Suppressor macrophage treated with lipopolysaccharide for 1 hour (primary cell): Measurements from ENCODE around the gene TMEM200C.
"Not testable (repeated sequence)": the region's sequence is repeated elsewhere in the genome, so short reads cannot be mapped to it uniquely, and the experiment has no call there.

Source experiments
- DNase-seq, 3 donors: peaks; one replicate each; pipeline ENCODE4 v3.0.0-alpha.2; 2020 to 2022

TMEM200C gene

DNA sequence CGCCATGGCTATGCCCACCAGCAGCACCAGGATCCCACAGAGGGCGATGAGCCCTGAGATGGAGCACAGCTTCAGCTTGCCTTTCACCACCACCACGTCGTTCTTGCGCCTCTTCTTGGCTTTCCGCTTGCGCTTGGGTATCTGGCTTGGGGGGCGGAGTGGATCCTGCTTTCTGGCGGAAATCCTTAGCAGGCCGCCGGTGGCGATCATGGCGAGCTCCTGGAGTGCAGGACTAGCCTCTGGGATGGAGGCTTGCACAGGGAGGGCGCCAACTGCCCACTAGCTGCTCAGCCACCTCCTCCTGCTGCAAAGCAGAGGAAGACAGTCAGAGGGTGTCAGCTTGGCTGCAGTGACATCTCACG is 3.5 kb downstream of the TMEM200C start:
- no peak for DNase-seq

DNA sequence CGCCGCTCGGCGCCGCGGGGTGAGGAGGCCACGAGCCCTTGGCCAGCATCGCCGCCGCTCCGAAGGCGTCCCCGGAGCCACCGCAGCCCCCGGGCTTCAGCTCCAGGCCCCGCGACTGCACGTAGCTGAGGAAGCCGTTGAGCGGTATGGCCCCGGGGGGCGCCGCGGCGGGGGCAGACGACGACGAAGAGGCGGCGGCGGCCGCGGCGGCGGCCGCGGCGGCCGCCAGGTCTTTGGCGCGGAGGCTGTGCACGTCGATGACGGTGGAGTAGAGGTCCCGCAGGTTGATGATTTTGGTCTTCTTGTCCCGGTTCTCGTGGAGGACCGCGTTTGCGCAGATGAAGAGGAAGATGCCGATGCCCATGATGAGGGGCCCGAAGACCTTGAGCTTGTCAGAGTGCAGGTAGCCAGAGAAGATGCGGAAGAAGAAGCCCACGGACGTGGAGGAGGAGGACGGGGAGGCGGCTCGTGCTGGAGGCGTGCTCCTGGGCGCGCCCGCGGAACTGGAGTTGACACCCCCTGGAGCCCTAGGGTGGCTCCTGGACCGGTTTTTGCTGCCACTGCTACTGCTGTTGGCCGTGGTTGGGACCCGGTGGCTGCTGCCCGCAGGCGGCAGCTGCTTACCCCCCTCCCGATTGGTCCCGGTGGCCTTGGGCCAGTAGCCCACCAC is 4.0 kb downstream of the TMEM200C start:
- DNase-seq: no peak

DNA sequence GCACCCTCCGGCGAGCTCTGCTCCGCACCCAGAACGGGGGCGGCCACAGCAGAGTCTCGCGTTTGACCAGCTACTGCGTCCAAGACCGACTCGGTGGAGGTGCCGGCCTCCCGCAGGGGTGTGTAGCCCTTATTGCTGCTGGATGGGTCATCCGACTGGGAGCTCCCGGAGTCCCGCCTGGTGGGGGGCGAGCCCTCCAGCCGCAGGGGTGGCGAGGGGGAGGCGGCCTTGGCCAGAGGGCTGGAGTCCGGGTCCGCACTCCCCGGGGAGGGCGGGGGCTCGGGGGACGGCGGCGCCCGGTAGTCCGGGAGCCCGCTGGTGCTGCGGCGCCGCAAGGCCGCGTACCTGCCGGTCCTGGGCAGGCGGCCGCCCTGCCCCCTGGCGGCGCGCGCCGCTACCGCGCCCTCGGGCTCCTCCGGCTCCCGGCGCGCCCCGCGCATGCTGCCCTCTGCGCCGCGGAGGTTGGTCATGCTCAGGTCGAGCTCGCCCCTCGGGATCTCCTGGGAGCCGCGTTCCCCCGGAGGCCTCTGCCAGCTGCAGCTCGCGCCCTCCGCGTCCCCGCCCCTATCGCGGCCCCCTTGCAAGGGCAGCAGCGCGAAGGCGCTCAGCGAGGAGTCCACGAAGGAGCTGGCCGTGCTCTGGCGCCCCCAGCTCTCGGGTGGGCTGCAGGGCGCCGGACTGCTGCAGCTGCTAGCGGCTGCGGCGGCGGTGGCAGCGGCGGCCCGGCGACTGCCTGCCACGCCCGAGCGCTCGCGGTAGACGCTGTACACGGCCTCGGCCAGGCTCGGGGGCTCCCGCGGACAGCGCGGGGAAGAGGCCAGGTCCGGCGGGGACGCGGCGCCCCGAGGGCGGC is 4.8 kb downstream of the TMEM200C start:
- DNase-seq: peak; percentile 44 to 81 (median 64)

DNA sequence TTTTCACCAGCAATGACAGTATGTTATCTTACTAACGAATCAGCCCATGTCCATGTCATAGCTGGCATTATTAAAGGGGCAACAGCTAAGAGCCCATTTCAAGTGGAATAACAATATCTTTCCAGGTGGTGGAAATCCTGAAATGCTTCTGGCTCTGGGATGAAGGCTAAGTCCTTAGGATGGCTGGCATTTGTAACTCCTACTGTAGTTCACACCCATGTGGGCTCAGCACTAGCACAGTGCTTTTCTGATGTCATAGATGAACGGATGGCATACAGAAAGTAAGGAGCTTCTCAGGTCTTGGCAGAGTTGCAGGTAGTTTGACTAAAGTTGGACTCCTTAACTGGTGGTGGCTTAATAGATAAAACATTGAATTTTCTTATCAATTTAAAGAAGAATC is 10.0 kb downstream of the TMEM200C start:
- no peak for DNase-seq

DNA sequence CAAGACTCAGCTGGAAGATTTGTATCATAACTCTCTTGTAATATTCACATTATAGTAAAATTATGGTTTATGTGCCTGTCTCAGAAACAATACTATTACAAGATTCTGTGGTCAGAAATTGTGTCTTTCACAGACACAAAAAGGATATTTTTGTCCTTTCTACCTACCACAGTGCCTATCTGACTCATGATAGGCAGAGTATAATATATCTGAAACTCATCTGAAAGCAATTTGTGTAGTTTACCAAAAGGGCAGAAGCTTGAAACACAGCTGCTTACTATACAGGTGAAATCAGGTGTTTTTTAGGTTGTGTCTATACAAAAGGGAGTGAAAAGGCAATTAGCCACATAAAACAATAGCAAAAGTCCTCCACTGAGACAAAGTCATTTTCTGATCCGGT is 10.9 kb downstream of the TMEM200C start:
- no peak for DNase-seq

DNA sequence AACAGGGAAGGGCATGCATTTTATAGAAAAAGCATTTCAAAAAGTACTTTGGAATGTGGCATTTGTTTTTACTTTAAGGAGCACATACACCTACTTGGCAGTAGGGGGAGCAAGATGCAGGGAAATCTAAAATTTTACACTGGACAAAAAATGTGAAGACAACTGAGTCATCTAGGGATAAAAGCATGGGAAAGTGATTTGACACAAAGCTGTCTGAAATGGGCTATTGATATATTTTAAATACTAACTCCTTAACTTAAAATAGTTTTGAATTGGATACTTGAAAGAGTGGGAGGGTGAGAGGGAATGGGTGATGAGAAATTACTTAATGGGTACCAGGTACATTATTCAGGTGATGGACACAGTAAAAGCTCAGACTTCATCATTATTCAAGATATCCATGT is 15.8 kb downstream of the TMEM200C start:
- peak; percentile 42 to 66 (median 54) for DNase-seq

DNA sequence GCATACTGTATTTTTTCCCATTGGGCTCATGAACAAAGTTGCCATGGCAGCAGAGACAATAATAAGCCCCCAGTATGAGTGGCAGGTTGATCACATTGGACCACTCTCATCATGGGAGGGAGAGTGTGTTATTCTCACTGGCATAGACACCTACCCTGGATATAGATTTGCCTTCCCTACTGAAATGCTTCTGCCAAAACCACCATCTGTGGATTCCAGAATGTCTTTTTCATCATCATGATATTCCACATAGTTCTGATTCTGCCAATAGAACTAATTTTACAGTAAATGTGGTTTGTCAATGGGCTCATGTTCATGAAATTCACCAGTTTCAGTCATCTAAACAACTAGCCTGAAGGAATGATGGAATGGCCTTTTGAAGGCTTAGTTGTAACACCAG is 18.4 kb downstream of the TMEM200C start:
- no peak for DNase-seq

DNA sequence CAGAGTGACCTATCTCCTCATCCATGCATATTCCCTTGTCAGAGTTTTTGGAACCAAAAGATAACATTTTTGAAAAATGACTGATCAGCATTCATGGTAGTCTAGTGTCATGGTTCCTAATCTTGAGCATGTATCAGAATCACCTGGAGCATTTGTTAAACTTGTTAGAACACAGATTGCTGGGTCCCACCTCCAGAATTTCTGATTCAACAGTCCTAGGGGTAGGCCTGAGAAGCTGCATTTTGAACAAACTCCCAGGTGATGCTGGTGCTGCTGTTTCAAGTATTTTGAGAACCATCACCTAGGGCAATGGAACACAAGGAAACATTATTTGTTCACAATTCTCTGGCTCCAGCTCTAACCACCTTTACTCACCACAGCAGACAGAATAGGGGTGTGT is 21.0 kb downstream of the TMEM200C start:
- no peak for DNase-seq

DNA sequence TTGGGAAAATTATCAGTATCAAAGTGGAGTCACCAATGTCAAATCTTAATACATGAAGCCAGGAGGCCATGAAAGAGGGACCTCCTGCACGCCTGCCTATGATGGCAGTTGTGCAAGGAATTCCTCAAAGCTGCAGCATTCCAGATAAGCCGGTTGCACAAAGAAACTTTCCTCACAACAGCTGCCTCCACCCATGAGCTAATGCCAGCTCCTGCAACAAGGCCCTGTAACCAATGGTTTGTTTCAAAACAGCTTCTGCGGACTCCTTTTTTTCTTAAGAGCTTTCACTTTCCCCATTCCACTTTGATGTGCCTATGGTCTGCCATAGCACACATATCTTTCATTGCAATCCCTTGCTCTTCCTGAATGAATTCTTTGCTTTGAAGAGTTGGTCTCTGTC is 22.4 kb downstream of the TMEM200C start:
- DNase-seq: no peak

DNA sequence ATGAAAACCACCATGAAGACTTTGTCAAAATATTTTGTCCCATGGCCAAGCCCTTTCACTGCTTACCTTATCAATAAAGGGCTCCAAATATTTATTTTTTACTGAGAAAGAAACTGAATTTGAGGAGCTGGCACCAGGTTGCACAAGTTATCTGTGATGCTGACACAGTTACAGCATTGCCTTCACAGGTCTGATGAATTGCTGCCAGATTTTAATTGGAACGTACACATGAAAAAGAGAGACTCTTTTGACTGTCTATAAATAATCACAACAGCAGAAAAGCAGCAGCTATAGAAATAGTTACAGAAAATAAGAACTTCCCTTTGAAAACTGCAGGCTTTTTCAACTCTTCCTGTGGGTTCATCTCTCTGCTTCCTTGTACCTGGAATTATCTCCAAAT is 23.9 kb downstream of the TMEM200C start:
- no peak for DNase-seq

DNA sequence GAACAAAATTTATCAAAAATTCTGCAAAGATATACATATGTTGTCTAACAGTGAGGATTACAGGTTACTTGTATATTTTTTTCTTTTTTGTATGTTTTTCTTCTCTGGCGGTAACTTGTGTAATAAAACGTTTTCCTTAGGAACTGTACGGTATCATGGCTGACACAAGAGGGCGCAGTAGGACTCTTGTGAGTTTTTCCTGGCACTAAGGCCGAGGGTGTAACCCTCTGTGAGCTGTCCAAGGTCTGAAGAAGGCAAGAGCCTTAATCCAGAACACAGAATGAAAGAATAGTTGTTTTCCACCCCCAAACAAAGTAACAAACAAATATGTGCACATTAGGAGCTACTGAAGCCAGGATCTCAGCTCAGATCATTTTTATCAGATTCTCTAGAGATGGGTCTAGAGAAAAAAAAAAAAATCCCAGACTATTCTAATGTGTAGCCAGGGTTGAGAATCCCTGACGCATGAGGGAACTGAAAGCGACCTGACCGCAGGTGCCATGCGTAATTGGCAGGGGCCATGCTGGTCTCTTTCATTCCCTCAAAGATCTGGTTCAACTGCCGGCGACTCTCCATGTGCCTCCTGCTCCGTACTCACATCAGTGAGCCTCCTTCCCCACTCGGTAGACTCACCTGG is 27.0 kb downstream of the TMEM200C start:
- peak; percentile 86 to 93 (median 91) for DNase-seq

DNA sequence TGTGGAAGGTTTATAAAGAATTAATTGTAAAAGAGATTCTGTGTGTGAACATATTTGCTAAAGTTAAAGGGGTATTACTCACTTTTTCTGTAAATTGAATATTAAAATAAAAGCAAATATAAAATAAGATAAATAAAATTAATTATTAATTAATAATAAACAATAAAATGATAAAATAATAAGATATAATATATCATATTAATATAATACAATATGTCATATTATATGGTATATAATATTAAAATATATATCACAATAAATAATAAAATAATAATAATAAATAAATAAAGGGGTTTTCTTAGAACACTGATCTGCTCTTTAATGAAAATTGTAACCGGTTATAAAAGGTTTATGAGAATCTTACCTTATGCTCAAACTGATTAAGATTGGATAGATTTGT is 29.8 kb downstream of the TMEM200C start:
- no peak for DNase-seq

DNA sequence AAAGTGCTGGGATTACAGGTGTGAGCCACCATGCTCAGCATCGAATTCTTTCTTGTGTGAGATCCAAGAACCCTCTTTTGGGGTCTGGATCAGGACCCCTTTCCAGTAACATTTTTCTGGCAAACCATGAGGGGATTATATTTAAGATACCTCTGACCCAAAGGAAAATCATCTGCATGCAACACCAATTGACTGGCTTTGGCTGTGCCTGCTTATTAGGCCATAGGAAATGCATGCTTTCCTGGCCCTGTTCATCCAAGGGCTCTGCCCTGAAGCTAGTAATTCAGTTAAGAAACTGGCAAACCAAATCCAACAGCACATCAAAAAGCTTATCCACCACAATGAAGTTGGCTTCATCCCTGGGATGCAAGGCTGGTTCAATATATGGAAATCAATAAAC is 33.2 kb downstream of the TMEM200C start:
- not testable (repeated sequence) for DNase-seq

DNA sequence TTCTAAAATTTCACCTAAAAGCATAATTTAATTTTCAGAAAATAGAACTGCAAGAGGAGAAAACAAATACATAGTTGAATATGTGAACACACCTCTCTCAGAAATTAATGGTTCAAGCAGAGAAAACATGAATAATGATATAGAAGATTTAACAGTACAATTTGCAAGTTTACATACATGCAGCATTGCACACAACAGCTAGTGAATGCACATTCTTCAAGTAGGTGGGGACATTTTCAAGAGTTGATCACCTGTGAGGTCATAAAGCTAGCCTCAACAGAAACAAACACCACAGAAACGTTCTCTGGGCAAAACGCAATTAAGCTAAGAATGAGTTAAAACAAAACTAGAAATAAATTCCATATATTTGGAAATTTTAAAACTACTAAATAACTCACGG is 38.1 kb downstream of the TMEM200C start:
- DNase-seq: no peak

DNA sequence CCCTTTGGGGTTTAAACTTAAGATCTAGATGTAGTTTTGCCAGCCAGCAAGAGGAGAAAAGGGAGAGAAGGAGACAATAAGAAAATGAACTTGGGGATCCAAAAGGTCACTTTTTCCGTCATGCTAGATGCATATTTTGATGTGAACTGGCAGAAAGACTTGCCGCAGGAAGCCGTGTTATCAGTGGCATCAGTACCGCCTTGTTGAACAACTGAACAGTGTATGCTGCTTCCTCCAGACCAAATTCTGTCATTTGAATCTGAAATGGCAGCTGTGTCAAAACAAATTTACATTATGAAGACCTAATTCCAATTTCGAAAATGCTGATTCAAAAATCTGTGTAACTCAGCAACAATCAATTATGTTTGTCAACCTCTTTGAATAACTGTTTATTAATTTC is 42.1 kb downstream of the TMEM200C start:
- DNase-seq: no peak

DNA sequence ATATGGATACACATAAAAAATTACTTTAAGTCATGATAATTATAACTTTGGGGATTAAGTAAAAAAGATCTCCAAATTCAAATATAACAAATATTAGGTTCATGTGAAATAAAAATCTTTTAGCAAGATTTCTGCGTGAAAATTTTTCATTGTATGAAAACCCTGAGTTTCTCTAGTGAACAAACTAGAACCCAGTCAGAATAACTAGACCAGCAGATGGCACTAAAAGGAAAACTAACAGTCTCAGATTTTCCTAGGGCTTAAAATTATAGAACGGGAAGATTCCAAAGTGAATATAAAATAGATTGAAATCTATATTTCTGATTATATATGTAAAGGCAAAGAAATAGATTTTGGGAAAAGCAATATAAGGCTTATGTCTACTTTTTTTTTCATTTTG is 43.3 kb downstream of the TMEM200C start:
- no peak for DNase-seq

DNA sequence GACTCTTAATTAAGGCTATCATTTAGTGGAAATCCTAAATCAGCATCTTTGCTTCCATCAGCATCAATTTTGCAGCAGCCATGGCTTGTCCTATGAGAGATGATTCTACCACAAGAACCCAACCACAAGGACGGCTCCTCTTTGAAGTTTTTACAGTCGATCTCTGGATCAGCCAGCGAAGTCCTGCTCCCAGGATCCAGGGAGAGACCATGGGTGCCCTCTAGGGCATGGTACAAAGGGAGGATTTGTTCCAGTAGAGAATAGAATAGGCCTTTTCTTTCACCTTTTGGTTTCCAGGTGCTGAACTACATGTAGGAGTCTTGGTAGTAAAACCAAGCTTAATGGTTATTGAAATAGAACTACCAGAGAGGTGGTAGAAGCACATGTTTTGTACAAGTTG is 52.7 kb downstream of the TMEM200C start:
- no peak for DNase-seq

DNA sequence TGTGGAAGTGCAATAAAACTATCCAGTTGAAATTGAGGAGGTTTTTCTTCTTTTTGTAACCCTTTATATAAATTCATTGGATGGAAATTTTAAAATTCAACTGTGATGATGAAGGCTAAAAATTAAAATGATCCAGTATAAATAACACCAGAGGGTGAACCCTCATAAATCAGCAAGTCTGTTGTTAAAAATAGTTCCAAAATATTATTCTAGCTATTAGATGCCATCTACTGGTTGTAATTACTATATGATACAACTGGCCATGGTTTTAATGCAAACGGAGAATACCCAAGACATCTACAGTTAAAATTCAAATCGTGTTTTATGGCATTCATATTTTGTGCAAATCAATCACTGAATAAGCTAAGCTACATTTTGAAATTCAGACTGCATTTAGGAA is 53.8 kb downstream of the TMEM200C start:
- peak in 1 of 3 donors; percentile 36 for DNase-seq

DNA sequence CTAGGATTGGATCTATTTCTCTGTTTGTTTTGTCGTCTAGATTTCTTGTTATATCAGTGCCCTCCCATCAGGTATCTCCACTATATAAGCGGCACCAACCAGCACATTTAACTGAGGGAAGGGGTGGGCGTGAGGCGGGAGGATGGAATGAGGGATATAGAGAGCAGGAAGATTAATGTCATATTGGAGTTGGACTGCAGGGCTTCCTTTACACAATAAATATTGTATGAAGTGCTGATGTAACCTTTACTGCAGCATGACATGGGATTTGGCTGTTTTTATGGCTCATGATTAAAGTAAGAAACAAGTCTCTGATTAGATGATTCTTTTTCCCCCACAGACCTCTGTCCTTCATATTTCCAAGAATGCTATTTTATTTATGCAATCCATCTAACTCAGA is 54.8 kb downstream of the TMEM200C start:
- DNase-seq: no peak

DNA sequence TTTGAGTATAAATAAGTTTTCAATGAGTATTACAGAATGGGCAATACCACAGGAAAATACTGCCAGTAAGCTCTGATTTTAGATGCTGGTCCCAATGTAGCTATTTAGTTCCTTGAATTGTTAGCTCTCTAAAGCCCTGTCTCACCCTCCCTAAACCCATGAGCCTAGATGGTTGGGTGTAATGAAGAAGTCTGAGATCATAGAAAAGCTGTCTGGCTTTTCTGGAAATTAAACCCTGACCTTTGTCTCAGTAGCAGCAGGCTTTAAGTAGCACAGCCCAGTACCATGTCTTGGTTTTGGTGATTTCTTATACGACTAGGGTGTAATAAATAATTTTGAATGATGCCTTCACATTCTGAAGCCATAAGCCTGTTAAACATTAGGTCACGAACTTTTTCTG is 55.3 kb downstream of the TMEM200C start:
- DNase-seq: no peak

DNA sequence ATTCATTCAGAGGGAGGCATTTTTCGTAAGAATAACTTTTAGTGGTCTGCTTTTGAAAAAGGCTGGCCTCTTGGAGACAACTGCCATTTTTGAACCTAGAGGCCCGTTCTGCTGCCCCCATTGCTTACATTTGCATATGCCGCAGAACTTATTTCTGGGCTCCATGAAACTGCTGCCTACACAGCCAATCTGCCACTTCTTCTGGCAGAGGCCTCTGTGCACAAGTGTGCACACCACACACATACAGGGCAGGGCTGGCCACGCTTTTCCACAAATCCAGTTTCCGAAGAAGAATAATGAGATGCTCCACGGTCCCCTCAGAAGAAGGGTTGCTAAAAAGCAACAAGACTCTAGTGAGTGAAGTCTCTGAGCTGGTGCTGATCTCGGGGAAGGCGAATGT is 56.2 kb downstream of the TMEM200C start:
- no peak for DNase-seq
